ENCODE results near the gene METTL3.
A peak's percentile ranks its signal among the peaks of the same experiment; 100 is the strongest.

The METTL3 gene

GRCh38 chr14:21454843-21455544, 56.1 kb downstream of the METTL3 start:
- Histone ChIP-seq H3K4me1 (ENCODE audit: control insufficient read depth, insufficient read depth, low read length) (peaks cover 6% of the 10 kb centered on the region), H3K27ac (ENCODE audit: low read depth, low read length) (no peak overlapping the region)

GRCh38 chr14:21449899-21450216, 61.3 kb downstream of the METTL3 start:
- Histone ChIP-seq H3K4me1 (ENCODE audit: control insufficient read depth, insufficient read depth, low read length) (peaks cover under 1% of the 10 kb centered on the region), H3K9ac (ENCODE audit: low read length) (no peak overlapping the region), H3K27ac (ENCODE audit: low read depth, low read length) (no peak overlapping the region), H3K4me3 (ENCODE audit: low read length) (no peak overlapping the region), H3K36me3 (ENCODE audit: control insufficient read depth, insufficient read depth, low read length) (no peaks in the 10 kb centered on the region), H3K27me3 (ENCODE audit: control insufficient read depth, insufficient read depth, low read length) (no peaks in the 10 kb centered on the region)

More at GRCh38 chr14:21454843-21455544, 56.1 kb downstream of the METTL3 start:
- Histone ChIP-seq H3K9ac (ENCODE audit: low read length) (peak overlapping the region; percentile 16), H3K4me3 (ENCODE audit: low read length) (peak overlapping the region; percentile 66), H3K27me3 (ENCODE audit: control insufficient read depth, insufficient read depth, low read length) (no peaks in the 10 kb centered on the region), H3K36me3 (ENCODE audit: control insufficient read depth, insufficient read depth, low read length) (peaks cover 4% of the 10 kb centered on the region)
